Uterus (tissue), 2 donors: ENCODE measurements around the gene CHIC2.

Experiments
- POLR2A ChIP-seq, 2 donors: fragments of 450-650 bp; IDR thresholded peaks; one replicate each; pipeline ENCODE4 v1.6.1; 2016; ENCODE audit warnings: antibody characterized with exemption in 2 of 2, mild to moderate bottlenecking in 1 of 2, moderate library complexity in 1 of 2
- TF ChIP-seq, protein P1 (sequence below), 4 experiments: fragments of 200-600 bp in 2 of 4; fragments of 450-650 bp in 2 of 4; sonication (generic) in 2 of 4; IDR thresholded peaks; one replicate each; pipeline ENCODE4 v1.5.1; 2016 to 2019; ENCODE audit warnings: antibody characterized with exemption in 4 of 4, mild to moderate bottlenecking in 2 of 4, moderate library complexity in 1 of 4

- no peak for TF ChIP-seq POLR2A (IDR thresholded peaks at IDR 0.05)
- TF ChIP-seq, protein P1, sequence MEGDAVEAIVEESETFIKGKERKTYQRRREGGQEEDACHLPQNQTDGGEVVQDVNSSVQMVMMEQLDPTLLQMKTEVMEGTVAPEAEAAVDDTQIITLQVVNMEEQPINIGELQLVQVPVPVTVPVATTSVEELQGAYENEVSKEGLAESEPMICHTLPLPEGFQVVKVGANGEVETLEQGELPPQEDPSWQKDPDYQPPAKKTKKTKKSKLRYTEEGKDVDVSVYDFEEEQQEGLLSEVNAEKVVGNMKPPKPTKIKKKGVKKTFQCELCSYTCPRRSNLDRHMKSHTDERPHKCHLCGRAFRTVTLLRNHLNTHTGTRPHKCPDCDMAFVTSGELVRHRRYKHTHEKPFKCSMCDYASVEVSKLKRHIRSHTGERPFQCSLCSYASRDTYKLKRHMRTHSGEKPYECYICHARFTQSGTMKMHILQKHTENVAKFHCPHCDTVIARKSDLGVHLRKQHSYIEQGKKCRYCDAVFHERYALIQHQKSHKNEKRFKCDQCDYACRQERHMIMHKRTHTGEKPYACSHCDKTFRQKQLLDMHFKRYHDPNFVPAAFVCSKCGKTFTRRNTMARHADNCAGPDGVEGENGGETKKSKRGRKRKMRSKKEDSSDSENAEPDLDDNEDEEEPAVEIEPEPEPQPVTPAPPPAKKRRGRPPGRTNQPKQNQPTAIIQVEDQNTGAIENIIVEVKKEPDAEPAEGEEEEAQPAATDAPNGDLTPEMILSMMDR (IDR thresholded peaks at IDR 0.05) = no peak
These were observed 103.1 kb downstream of the CHIC2 start for GRCh38 chr4:53961351-53961750.
